T-helper 1 cell treated with Interleukin-12 subunit alpha and Interleukin-12 subunit beta and Interleukin-4 antibody, amounts not matched to agents 30 μg/mL and 1 μg/mL, for 36 hours (primary cell): ENCODE data around the gene BACH2.

Source experiments
- H3K27ac Mint-ChIP-seq: one replicate; pipeline ENCODE4 v1.8.0; 2021; ENCODE audit warnings: mild to moderate bottlenecking, mixed read lengths
- H3K27me3 Mint-ChIP-seq: one replicate; pipeline ENCODE4 v1.8.0; 2021; ENCODE audit warnings: low read depth, mixed read lengths
- H3K36me3 Mint-ChIP-seq: one replicate; pipeline ENCODE4 v1.8.0; 2021; ENCODE audit warnings: low read depth, mixed read lengths
- H3K4me1 Mint-ChIP-seq: one replicate; pipeline ENCODE4 v1.8.0; 2021; ENCODE audit warnings: low read depth, mixed read lengths
- H3K4me3 Mint-ChIP-seq: one replicate; pipeline ENCODE4 v1.8.0; 2021; ENCODE audit warnings: mild to moderate bottlenecking, moderate library complexity, mixed read lengths
- H3K9me3 Mint-ChIP-seq: one replicate; pipeline ENCODE4 v1.8.0; 2021; ENCODE audit warnings: mixed read lengths

Gene BACH2

GRCh38 chr6:89944181-89944755, 352.4 kb downstream of the BACH2 start:
- peaks cover 18% of the 10 kb centered on the region for H3K36me3 Mint-ChIP-seq

GRCh38 chr6:89942601-89943000, 354.0 kb downstream of the BACH2 start:
- Mint-ChIP-seq H3K4me1 (peaks cover 15% of the 10 kb centered on the region), H3K9me3 (no peaks in the 10 kb centered on the region), H3K27ac (no peak overlapping the region), H3K27me3 (no peaks in the 10 kb centered on the region), H3K36me3 (peaks cover 16% of the 10 kb centered on the region), H3K4me3 (no peak overlapping the region)

More at GRCh38 chr6:89944181-89944755, 352.4 kb downstream of the BACH2 start:
- no peaks in the 10 kb centered on the region for H3K9me3 Mint-ChIP-seq
- no peaks in the 10 kb centered on the region for H3K27me3 Mint-ChIP-seq
- H3K4me1 Mint-ChIP-seq = peaks cover 17% of the 10 kb centered on the region
- H3K4me3 Mint-ChIP-seq = no peak overlapping the region
- no peak overlapping the region for H3K27ac Mint-ChIP-seq

GRCh38 chr6:89941763-89942497, 354.7 kb downstream of the BACH2 start:
- Mint-ChIP-seq H3K36me3 (peaks cover 13% of the 10 kb centered on the region), H3K9me3 (no peaks in the 10 kb centered on the region), H3K4me1 (peaks cover 11% of the 10 kb centered on the region)

GRCh38 chr6:89941031-89941762, 355.4 kb downstream of the BACH2 start:
- Mint-ChIP-seq H3K27me3 (no peaks in the 10 kb centered on the region), H3K27ac (no peak overlapping the region), H3K4me1 (peaks cover 9% of the 10 kb centered on the region), H3K4me3 (no peak overlapping the region), H3K36me3 (peaks cover 11% of the 10 kb centered on the region), H3K9me3 (no peaks in the 10 kb centered on the region)

More at GRCh38 chr6:89941763-89942497, 354.7 kb downstream of the BACH2 start:
- Mint-ChIP-seq H3K27me3 (no peaks in the 10 kb centered on the region), H3K4me3 (no peak overlapping the region), H3K27ac (no peak overlapping the region)

GRCh38 chr6:89940225-89941027, 356.2 kb downstream of the BACH2 start:
- Mint-ChIP-seq H3K9me3 (no peaks in the 10 kb centered on the region), H3K36me3 (peaks cover 11% of the 10 kb centered on the region), H3K27me3 (no peaks in the 10 kb centered on the region), H3K27ac (no peak overlapping the region), H3K4me1 (peaks cover 9% of the 10 kb centered on the region), H3K4me3 (no peak overlapping the region)

- no peak overlapping the region for H3K4me3 Mint-ChIP-seq
- H3K27me3 Mint-ChIP-seq = no peaks in the 10 kb centered on the region
- H3K27ac Mint-ChIP-seq = no peak overlapping the region
- H3K9me3 Mint-ChIP-seq = no peaks in the 10 kb centered on the region
- H3K36me3 Mint-ChIP-seq = peaks cover 5% of the 10 kb centered on the region
- peaks cover 4% of the 10 kb centered on the region for H3K4me1 Mint-ChIP-seq
These were observed 357.5 kb downstream of the BACH2 start for GRCh38 chr6:89939144-89939543.

- Mint-ChIP-seq H3K27ac (no peak overlapping the region), H3K9me3 (no peaks in the 10 kb centered on the region), H3K27me3 (no peaks in the 10 kb centered on the region), H3K4me3 (no peak overlapping the region), H3K36me3 (peaks cover 10% of the 10 kb centered on the region), H3K4me1 (peaks cover 4% of the 10 kb centered on the region)
These were observed 358.6 kb downstream of the BACH2 start for GRCh38 chr6:89938014-89938413.

- no peak overlapping the region for H3K4me3 Mint-ChIP-seq
- H3K27ac Mint-ChIP-seq = no peak overlapping the region
- no peaks in the 10 kb centered on the region for H3K4me1 Mint-ChIP-seq
- H3K27me3 Mint-ChIP-seq = no peaks in the 10 kb centered on the region
- H3K36me3 Mint-ChIP-seq = peaks cover 19% of the 10 kb centered on the region
- H3K9me3 Mint-ChIP-seq = no peaks in the 10 kb centered on the region
These were observed 360.5 kb downstream of the BACH2 start for GRCh38 chr6:89936177-89936576.

GRCh38 chr6:89934685-89935366, 361.8 kb downstream of the BACH2 start:
- H3K36me3 Mint-ChIP-seq = peaks cover 16% of the 10 kb centered on the region
- H3K27ac Mint-ChIP-seq = no peak overlapping the region
- H3K4me1 Mint-ChIP-seq = no peaks in the 10 kb centered on the region

GRCh38 chr6:89932245-89932802, 364.3 kb downstream of the BACH2 start:
- Mint-ChIP-seq H3K4me3 (no peak overlapping the region), H3K4me1 (peaks cover 12% of the 10 kb centered on the region), H3K27ac (no peak overlapping the region), H3K27me3 (no peaks in the 10 kb centered on the region), H3K36me3 (peaks cover 22% of the 10 kb centered on the region), H3K9me3 (no peaks in the 10 kb centered on the region)

More at GRCh38 chr6:89934685-89935366, 361.8 kb downstream of the BACH2 start:
- Mint-ChIP-seq H3K27me3 (no peaks in the 10 kb centered on the region), H3K9me3 (no peaks in the 10 kb centered on the region), H3K4me3 (no peak overlapping the region)

GRCh38 chr6:89930789-89931188, 365.9 kb downstream of the BACH2 start:
- Mint-ChIP-seq H3K27ac (no peak overlapping the region), H3K36me3 (peaks cover 23% of the 10 kb centered on the region), H3K9me3 (no peaks in the 10 kb centered on the region), H3K4me1 (peaks cover 16% of the 10 kb centered on the region), H3K27me3 (no peaks in the 10 kb centered on the region), H3K4me3 (no peak overlapping the region)

- Mint-ChIP-seq H3K4me3 (no peak overlapping the region), H3K27ac (no peak overlapping the region), H3K36me3 (peaks cover 23% of the 10 kb centered on the region)
These were observed 368.0 kb downstream of the BACH2 start for GRCh38 chr6:89928604-89929003.

GRCh38 chr6:89927791-89928550, 368.7 kb downstream of the BACH2 start:
- peaks cover 17% of the 10 kb centered on the region for H3K36me3 Mint-ChIP-seq
- H3K9me3 Mint-ChIP-seq = no peaks in the 10 kb centered on the region
- H3K4me1 Mint-ChIP-seq = peaks cover 16% of the 10 kb centered on the region
- H3K27me3 Mint-ChIP-seq = no peaks in the 10 kb centered on the region
- H3K4me3 Mint-ChIP-seq = no peak overlapping the region
- H3K27ac Mint-ChIP-seq = no peak overlapping the region

More at GRCh38 chr6:89928604-89929003, 368.0 kb downstream of the BACH2 start:
- Mint-ChIP-seq H3K27me3 (no peaks in the 10 kb centered on the region), H3K9me3 (no peaks in the 10 kb centered on the region), H3K4me1 (peaks cover 16% of the 10 kb centered on the region)
